Skeletal muscle tissue (tissue), 4 donors: ENCODE data around the gene SEMA5B. TPM values are rescaled to one million over a fixed set of nuclear protein-coding genes. Genes with fewer than 3 reads are reported as not detected.

Experiments used
- H3K27ac ChIP-seq: one replicate; pipeline ENCODE4 v1.7.0; 2013; ENCODE audit warnings: mild to moderate bottlenecking, low read depth, low read length, inconsistent platforms
- H3K27me3 ChIP-seq, 3 donors: one replicate each; pipeline ENCODE4 v1.7.0; 2013; ENCODE audit warnings: low read length in 3 of 3; ENCODE audit not compliant: control insufficient read depth in 3 of 3, insufficient read depth in 3 of 3
- H3K36me3 ChIP-seq, 3 donors: one replicate each; pipeline ENCODE4 v1.7.0; 2013; ENCODE audit warnings: low read length in 3 of 3; ENCODE audit not compliant: control insufficient read depth in 3 of 3, insufficient read depth in 3 of 3
- H3K4me1 ChIP-seq, 3 donors: one replicate each; pipeline ENCODE4 v1.7.0; 2013; ENCODE audit warnings: low read length in 3 of 3, mild to moderate bottlenecking in 3 of 3; ENCODE audit not compliant: control insufficient read depth in 3 of 3, insufficient read depth in 3 of 3
- H3K4me3 ChIP-seq, 3 donors: one replicate each; pipeline ENCODE4 v1.7.0; 2013; ENCODE audit warnings: low read length in 3 of 3
- H3K9ac ChIP-seq, 3 donors: one replicate each; pipeline ENCODE4 v1.7.0; 2013; ENCODE audit warnings: low read length in 3 of 3, mild to moderate bottlenecking in 3 of 3, moderate library complexity in 2 of 3, low read depth in 1 of 3
- H3K9me3 ChIP-seq, 3 donors: one replicate each; pipeline ENCODE4 v1.7.0; 2013; ENCODE audit warnings: low read length in 3 of 3; ENCODE audit not compliant: control insufficient read depth in 3 of 3
- total RNA-seq: library from RNA; depleted of rRNA; stranded (reverse); fragments of >200 nt; gene quantifications from one replicate; pipeline ENCODE4 v1.2.3, GENCODE V29; 2014
- donor health status: Osteomylitis.

Gene SEMA5B
- total RNA-seq, 1 donor from 2014 or later: 8.4 TPM

GRCh38 chr3:122893754-122894668 is 133.6 kb downstream of the SEMA5B start:
- Histone ChIP-seq H3K27ac (peak overlapping the region; percentile 68), H3K9ac (peak overlapping the region in 2 of 3 donors; percentile 36), H3K4me3 (peak overlapping the region in 1 of 3 donors; percentile 18), H3K4me1 (peaks cover 34 to 51% (median 35%) of the 10 kb centered on the region in 3 donors), H3K36me3 (no peaks in the 10 kb centered on the region), H3K9me3 (no peaks in the 10 kb centered on the region), H3K27me3 (no peaks in the 10 kb centered on the region)

- Histone ChIP-seq H3K27ac (peak overlapping the region; percentile 68), H3K9me3 (no peaks in the 10 kb centered on the region), H3K4me3 (peak overlapping the region in 1 of 3 donors; percentile 18), H3K4me1 (peaks cover 34 to 51% (median 35%) of the 10 kb centered on the region in 3 donors), H3K27me3 (no peaks in the 10 kb centered on the region), H3K9ac (peak overlapping the region in 1 of 3 donors; percentile 34), H3K36me3 (no peaks in the 10 kb centered on the region)
Observed at GRCh38 chr3:122893282-122893681, 134.3 kb downstream of the SEMA5B start.

DNA sequence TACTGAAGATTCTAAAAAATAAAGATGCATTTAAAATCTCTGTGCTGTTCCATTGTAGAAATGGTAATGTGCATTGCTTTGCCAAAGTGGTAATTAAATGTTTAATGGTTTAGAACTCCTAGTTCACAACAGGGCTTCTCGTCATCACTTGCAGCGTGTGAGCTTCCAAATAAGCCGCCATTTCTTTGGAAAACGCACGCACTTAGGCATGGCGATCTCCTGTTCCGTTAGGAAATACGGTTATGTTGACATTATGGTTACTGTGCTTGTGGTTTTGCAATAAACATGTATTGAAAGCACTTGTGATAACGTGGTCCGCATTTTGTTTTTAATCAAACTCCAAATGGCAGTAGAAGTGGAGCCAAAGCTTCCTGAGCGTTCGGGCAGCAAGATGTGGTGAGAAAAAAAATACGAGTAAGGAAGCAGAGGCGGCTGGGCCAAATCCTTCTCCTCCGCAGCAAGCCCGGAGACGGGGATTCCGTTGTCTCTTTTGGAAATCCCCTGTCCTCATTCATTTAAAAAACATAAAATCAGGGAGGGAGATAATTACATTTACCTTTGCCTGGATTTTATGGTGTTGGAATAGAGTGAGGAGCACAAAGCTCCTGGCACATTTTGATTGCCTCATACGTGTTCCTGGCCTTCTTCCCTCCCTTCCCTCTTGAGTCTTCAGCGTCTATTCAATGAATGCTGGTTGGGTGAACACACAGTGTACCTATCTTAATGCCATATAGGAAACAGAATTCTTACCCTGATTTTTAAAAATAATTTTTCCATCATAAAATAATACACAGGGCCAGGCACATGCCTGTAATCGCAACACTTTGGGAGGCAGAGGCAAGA is 135.2 kb downstream of the SEMA5B start:
- Histone ChIP-seq H3K36me3 (no peaks in the 10 kb centered on the region), H3K4me3 (no peak overlapping the region), H3K9me3 (no peaks in the 10 kb centered on the region), H3K27ac (no peak overlapping the region), H3K9ac (no peak overlapping the region), H3K27me3 (no peaks in the 10 kb centered on the region), H3K4me1 (peaks cover 34 to 51% (median 35%) of the 10 kb centered on the region in 3 donors)

GRCh38 chr3:122890720-122891220 is 136.8 kb downstream of the SEMA5B start:
- H3K27me3 ChIP-seq: no peaks in the 10 kb centered on the region
- H3K4me1 ChIP-seq: peaks cover 34 to 51% (median 35%) of the 10 kb centered on the region in 3 donors
- no peak overlapping the region for H3K27ac ChIP-seq
- H3K36me3 ChIP-seq: peaks cover 0 to 9% (median 0%) of the 10 kb centered on the region in 3 donors
- H3K4me3 ChIP-seq: no peak overlapping the region
- no peak overlapping the region for H3K9ac ChIP-seq
- H3K9me3 ChIP-seq: no peaks in the 10 kb centered on the region

DNA sequence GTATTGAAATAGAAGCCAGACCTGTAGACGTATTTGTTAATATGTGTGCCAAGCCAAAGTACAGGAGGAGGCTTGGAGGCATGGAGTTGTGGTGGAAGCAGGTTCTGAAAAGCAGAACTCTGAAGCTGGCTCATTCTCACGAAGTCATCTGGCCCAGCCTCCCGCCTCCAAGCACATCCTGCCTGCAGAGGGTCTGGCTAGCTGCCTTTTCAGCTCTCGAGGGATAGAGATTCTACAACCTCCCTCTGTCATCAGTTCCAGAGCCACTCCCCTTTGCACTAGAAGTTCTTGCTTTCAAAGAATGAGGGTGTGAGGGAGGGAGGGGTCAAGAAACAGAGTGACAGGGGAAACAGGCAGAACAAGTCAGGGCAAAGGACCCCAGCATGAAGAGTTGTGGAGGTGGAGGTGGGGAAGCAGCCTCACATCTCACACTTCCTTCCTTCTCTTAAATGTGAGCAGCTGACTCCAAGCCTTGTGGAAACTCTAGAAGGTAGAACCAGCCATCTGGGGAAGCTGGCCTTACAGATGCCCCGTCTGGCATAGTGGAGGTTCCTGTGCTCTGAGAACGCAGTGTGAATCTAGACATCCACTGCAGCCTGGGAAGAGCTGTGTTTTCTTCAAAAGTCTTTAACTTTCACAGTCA is 137.4 kb downstream of the SEMA5B start:
- no peak overlapping the region for H3K4me3 ChIP-seq
- H3K27ac ChIP-seq: no peak overlapping the region
- peak overlapping the region in 1 of 3 donors; percentile 6 for H3K9ac ChIP-seq
- no peaks in the 10 kb centered on the region for H3K9me3 ChIP-seq
- H3K27me3 ChIP-seq: no peaks in the 10 kb centered on the region
- peaks cover 34 to 51% (median 35%) of the 10 kb centered on the region in 3 donors for H3K4me1 ChIP-seq
- H3K36me3 ChIP-seq: peaks cover 0 to 11% (median 0%) of the 10 kb centered on the region in 3 donors

DNA sequence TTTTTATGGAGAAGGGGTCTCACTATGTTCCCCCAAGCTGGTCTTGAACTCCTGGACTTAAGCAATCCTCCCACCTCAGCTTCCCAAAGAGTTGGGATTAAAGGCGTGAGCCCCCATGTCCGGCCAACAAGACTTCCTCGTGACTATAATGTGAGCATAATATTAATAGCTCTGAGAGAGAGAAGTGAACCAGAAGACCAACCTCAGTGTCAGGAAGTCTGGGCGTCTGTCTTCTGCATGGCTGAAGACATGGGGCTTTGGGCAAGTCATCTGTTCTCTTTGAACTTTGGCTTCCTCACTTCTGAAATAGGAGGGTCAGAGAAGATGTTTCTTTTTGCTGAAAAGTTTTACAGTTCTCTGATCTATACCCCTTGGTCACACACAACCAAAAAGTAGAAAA is 140.6 kb downstream of the SEMA5B start:
- no peak overlapping the region for H3K27ac ChIP-seq
- H3K9me3 ChIP-seq: no peaks in the 10 kb centered on the region
- H3K9ac ChIP-seq: no peak overlapping the region
- H3K36me3 ChIP-seq: peaks cover 0 to 11% (median 0%) of the 10 kb centered on the region in 3 donors
- no peak overlapping the region for H3K4me3 ChIP-seq
- peaks cover 23% of the 10 kb centered on the region in 3 donors for H3K4me1 ChIP-seq
- no peaks in the 10 kb centered on the region for H3K27me3 ChIP-seq

GRCh38 chr3:122886251-122886650 is 141.3 kb downstream of the SEMA5B start:
- peaks cover 19% of the 10 kb centered on the region in 3 donors for H3K4me1 ChIP-seq
- no peak overlapping the region for H3K9ac ChIP-seq
- peaks cover 0 to 12% (median 2%) of the 10 kb centered on the region in 3 donors for H3K36me3 ChIP-seq
- no peaks in the 10 kb centered on the region for H3K27me3 ChIP-seq
- H3K4me3 ChIP-seq: no peak overlapping the region
- no peaks in the 10 kb centered on the region for H3K9me3 ChIP-seq
- H3K27ac ChIP-seq: no peak overlapping the region

DNA sequence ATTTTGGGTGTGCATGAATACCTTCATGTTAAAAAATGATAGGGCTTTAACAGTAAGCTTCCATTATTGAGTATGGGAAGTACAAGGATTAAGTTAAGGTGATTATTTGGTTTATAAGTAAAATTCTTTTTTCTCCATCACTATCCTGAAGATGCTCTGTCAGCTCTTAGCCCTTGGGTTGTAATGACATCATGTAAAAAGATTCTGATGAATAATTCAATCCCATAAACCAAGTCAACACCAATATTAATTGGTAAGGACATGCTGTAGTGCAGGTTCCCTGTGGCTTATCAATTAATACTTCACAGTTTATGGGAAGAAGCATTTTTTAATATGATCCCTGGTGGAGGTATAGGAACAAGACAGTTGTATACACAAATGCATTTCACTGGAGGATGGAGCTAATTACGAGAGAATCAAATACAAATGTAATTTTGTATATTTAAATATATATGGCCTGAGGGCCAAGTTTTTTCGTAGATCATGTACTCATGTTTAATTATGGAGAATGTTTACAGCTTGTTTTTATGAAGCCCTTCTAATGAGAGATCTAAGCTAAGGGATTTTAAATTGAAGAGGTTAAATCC is 145.1 kb downstream of the SEMA5B start:
- H3K4me3 ChIP-seq: no peak overlapping the region
- no peaks in the 10 kb centered on the region for H3K4me1 ChIP-seq
- H3K27ac ChIP-seq: no peak overlapping the region
- H3K9me3 ChIP-seq: no peaks in the 10 kb centered on the region
- peaks cover 0 to 19% (median 18%) of the 10 kb centered on the region in 3 donors for H3K36me3 ChIP-seq
- H3K27me3 ChIP-seq: no peaks in the 10 kb centered on the region
- H3K9ac ChIP-seq: no peak overlapping the region

DNA sequence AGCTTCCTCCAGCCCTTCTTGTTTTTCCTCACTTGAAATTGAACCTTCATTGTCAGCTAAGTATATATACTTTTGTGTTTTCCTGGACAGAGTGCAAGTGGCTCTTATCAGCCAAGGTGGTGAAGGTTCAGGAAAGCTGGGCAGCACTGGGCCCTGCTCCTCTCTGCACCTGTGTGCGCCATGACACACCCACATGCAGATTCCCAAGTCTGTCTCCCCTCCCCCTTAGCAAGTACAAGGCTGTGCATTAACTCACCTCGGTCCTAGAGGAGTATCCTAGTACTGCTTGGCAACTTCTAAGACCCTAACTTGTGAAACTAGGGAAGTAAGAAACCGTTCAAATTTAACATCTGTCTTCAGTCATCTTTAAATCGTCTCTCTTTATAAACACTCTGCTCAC is 146.9 kb downstream of the SEMA5B start:
- no peaks in the 10 kb centered on the region for H3K9me3 ChIP-seq
- H3K9ac ChIP-seq: no peak overlapping the region
- no peak overlapping the region for H3K27ac ChIP-seq
- H3K4me1 ChIP-seq: no peaks in the 10 kb centered on the region
- peaks cover 0 to 18% (median 9%) of the 10 kb centered on the region in 3 donors for H3K36me3 ChIP-seq
- H3K27me3 ChIP-seq: no peaks in the 10 kb centered on the region
- H3K4me3 ChIP-seq: no peak overlapping the region
